ENCODE data around the gene SIL1.

Gene SIL1

GRCh38 chr5:138974227-138975063, 223.7 kb downstream of the SIL1 start:
- H3K4me3 ChIP-seq (ENCODE audit: low read depth, low read length), result no peak overlapping the region
- TF ChIP-seq, protein P1, sequence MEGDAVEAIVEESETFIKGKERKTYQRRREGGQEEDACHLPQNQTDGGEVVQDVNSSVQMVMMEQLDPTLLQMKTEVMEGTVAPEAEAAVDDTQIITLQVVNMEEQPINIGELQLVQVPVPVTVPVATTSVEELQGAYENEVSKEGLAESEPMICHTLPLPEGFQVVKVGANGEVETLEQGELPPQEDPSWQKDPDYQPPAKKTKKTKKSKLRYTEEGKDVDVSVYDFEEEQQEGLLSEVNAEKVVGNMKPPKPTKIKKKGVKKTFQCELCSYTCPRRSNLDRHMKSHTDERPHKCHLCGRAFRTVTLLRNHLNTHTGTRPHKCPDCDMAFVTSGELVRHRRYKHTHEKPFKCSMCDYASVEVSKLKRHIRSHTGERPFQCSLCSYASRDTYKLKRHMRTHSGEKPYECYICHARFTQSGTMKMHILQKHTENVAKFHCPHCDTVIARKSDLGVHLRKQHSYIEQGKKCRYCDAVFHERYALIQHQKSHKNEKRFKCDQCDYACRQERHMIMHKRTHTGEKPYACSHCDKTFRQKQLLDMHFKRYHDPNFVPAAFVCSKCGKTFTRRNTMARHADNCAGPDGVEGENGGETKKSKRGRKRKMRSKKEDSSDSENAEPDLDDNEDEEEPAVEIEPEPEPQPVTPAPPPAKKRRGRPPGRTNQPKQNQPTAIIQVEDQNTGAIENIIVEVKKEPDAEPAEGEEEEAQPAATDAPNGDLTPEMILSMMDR (IDR thresholded peaks at IDR 0.05; ENCODE audit: borderline replicate concordance, insufficient read depth, low read depth, low read length), result no peak

DNA sequence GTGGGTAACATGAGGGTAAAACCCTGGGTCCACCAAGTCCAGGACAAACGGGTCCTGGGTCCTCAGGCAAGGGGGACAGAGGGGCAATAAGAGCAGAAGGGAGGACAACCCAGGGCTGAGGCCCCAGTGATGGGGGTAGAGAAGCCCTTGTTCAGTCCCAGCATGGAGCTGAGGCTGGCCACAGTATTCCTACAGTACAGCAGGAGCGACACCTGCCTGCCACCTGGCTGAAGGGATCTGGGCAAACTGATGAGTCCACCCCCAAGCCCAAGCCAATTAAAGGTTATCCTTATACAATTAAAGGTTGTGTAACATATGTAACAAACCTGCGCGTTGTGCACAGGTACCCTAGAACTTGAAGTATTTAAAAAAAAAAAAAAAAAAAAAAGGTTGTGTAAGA, 225.3 kb downstream of the SIL1 start:
- no peak overlapping the region for H3K4me3 ChIP-seq (ENCODE audit: low read depth, low read length)
- TF ChIP-seq, protein P1 (IDR thresholded peaks at IDR 0.05; ENCODE audit: borderline replicate concordance, insufficient read depth, low read depth, low read length), result no peak

DNA sequence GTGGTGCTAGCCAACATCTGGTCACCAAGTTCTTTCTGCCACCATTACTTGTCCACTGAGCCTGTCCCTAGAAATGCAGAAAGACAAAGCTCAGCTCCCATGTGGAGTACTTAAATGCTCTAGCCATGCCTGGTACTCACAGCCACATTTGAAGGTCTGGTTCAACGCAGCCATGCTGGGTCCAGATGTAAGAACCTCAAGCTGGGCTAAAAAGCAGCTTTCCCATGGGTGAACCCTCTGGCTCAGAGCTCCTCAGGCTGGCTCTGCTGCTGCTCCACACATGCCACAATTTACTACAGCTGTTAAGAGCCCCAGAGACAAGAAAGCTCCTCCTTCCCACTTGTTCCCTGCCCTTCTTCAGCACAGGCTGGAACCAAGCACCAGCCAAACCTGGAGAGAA, 225.9 kb downstream of the SIL1 start:
- H3K4me3 ChIP-seq (ENCODE audit: low read depth, low read length), result no peak overlapping the region
- TF ChIP-seq, protein P1 (IDR thresholded peaks at IDR 0.05; ENCODE audit: borderline replicate concordance, insufficient read depth, low read depth, low read length), result no peak

DNA sequence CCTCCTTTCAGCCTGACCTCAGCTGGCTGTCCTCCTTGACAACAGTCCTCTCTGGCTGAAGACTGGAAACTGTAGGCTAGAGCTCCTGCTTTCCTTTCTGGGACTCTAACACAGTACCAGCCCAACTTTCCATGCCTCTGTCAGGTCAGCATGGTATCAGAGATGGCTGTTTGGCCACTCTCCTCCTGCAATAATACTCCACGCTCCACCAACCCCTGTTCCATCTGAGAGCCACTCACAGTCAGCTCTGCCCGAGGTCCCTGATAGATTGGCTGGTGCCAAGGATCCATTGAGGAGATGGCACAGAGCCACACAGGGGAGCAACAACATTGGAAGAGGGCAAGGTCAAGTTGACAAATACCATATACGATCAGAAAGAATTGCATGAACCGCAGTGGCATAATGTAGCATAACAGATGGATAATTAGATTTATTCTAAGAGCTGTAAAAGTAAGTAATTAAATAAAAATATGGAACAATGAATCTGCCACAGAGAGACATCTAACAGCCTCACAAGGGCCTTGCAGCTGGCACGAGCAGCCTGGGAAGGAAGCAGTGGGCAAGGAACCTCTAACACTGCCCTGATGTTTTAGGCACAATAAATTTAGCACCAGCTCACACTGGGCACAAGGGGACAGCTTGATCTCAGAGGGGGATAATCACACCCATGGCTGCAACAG, 228.7 kb downstream of the SIL1 start:
- TF ChIP-seq, protein P1 (IDR thresholded peaks at IDR 0.05; ENCODE audit: borderline replicate concordance, insufficient read depth, low read depth, low read length), result no peak
- no peak overlapping the region for H3K4me3 ChIP-seq (ENCODE audit: low read depth, low read length)

DNA sequence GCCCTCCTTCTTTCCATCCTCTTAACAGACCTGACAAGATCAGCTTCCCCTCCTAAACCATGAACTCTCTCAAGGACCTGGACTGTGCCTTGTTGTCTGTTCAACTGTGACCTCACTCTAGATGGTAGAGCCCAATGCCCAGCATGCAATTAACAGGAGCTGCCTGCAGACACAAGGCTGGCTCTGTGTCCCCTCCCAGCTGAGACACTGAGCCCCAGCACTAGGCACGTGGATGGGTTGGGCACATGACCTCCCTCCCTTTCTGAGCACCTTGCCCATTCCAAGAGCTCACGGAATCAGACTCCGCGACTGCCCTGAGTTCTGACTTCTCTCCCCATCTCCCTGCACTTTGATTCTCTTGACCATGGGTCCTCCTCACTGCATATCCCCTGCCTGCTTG, 229.6 kb downstream of the SIL1 start:
- H3K4me3 ChIP-seq (ENCODE audit: low read depth, low read length), result no peak overlapping the region

DNA sequence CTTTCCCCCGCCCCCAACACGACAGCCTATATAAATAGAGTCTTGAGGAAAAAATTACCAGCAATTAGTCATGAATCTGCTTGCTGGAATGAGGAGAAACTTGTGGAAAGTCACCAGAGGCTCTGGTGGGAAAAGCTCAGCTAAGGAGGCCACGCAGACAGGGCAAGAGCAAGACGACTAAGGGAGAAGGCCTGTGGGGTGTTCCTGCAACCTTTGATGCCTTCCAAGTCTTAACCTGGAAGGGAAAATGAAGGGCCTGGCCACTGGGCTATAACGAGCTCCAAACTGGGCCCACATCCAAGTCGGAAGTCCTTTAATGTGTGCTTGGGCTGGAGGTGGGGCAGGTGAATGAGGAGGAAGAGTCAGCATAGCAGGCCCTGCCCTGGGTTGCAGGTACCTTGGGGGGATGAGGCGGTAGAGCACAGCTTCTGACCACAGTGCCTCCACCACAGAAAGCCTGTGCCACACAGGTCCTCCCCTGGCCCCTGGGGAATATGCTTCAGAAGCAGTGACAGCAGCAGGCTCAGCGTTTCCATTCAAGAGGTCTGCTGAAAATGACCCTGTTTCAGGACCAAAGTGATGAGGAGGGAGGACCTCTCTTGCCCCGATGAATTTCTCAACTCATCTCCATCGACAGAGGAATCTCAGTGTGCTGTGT, 230.2 kb downstream of the SIL1 start:
- no peak overlapping the region for H3K4me3 ChIP-seq (ENCODE audit: low read depth, low read length)
- TF ChIP-seq, protein P1 (IDR thresholded peaks at IDR 0.05; ENCODE audit: borderline replicate concordance, insufficient read depth, low read depth, low read length), result no peak

More for the DNA sequence above, 229.6 kb downstream of the SIL1 start:
- TF ChIP-seq, protein P1 (IDR thresholded peaks at IDR 0.05; ENCODE audit: borderline replicate concordance, insufficient read depth, low read depth, low read length), result no peak
